GM12872 (cell line): ENCODE measurements around the gene ZNF841.

ENCODE experiments used
- CTCF ChIP-seq: IDR thresholded peaks from 3 replicates; pipeline ENCODE4 v1.5.1; 2011; ENCODE audit warnings: low read depth, mild to moderate bottlenecking, low read length, moderate library complexity; ENCODE audit not compliant: insufficient read depth

Gene ZNF841

GRCh38 chr19:52138278-52138982, 42.9 kb upstream of the ZNF841 start:
- no peak for TF ChIP-seq CTCF

- no peak for TF ChIP-seq CTCF
Measured at GRCh38 chr19:52120286-52120685, 24.7 kb upstream of the ZNF841 start.

GRCh38 chr19:52115526-52116053, 20.0 kb upstream of the ZNF841 start:
- no peak for TF ChIP-seq CTCF

- TF ChIP-seq CTCF: no peak
Measured at GRCh38 chr19:52114691-52115090, 19.1 kb upstream of the ZNF841 start.

GRCh38 chr19:52112624-52113023, 17.1 kb upstream of the ZNF841 start:
- TF ChIP-seq CTCF: no peak

- no peak for TF ChIP-seq CTCF
Measured at GRCh38 chr19:52110780-52111179, 15.2 kb upstream of the ZNF841 start.

GRCh38 chr19:52102782-52103181, 7.2 kb upstream of the ZNF841 start:
- no peak for TF ChIP-seq CTCF
